ELR (cell line): ENCODE measurements around the gene CCDC66.

ENCODE experiments used
- DNase-seq: peaks from one replicate; pipeline ENCODE4 v3.0.0-alpha.2; 2015; ENCODE audit warnings: low read depth

CCDC66 gene

GRCh38 chr3:56621681-56622080, 64.7 kb downstream of the CCDC66 start:
- DNase-seq, result no peak

- no peak for DNase-seq
Observed at GRCh38 chr3:56622381-56622780, 65.4 kb downstream of the CCDC66 start.

DNA sequence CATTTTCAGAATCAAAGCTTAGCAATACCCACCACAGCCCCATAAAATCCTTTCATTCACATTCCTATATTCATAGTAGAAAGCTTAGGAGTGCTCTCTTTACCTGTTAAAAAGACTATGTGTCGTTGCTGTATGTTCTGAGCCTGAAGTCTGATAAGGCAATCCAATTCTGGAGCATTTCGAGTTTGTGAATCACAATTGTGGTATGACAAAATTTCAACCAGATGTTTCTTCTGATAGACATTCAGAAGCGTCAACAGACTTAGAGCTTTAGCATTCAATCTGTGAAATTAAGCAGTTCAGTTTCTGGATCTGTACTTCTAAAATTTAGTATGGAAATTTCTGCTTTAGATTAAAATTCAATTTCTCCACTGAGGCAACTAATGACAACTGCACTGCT, 67.8 kb downstream of the CCDC66 start:
- DNase-seq, result peak; percentile 26

GRCh38 chr3:56629047-56629446, 72.1 kb downstream of the CCDC66 start:
- no peak for DNase-seq

GRCh38 chr3:56629451-56629850, 72.5 kb downstream of the CCDC66 start:
- no peak for DNase-seq

DNA sequence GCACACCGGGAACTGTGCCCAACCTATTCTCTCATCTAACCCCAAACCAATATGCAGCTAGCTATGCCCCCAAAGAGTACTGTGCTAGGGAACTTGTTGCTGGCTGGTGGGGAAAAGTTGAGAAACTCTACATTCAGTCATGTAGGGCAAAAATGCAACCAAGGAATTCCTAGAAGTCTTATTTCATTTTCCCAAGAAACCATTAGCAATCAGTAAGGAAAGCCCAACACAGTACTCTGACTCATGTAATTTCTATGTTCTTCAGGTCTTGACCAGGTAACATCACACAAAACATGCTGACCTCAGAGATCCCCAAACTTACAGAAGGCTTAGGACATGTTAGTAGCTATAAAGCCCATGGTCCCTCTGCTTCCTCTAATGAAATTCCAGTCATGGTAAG, 74.0 kb downstream of the CCDC66 start:
- DNase-seq, result no peak

DNA sequence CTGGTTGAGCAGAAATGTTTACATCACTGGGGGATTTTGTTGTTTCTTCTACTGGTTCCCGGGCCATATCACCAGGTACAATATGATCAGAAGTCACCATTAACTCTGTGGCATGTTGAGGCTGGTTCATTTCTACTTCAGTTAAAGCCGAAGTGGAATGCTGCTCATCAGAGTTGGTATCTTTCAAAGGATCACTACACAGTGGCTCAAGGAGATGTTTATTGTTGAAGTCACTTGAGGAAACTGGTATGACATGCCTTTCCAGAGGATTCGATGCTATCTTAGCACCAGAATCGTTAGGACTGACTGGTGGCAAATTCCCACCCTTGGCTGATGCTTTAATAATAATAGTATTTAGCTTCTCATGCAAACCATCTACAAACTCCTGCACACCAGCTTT, 76.2 kb downstream of the CCDC66 start:
- DNase-seq, result no peak

DNA sequence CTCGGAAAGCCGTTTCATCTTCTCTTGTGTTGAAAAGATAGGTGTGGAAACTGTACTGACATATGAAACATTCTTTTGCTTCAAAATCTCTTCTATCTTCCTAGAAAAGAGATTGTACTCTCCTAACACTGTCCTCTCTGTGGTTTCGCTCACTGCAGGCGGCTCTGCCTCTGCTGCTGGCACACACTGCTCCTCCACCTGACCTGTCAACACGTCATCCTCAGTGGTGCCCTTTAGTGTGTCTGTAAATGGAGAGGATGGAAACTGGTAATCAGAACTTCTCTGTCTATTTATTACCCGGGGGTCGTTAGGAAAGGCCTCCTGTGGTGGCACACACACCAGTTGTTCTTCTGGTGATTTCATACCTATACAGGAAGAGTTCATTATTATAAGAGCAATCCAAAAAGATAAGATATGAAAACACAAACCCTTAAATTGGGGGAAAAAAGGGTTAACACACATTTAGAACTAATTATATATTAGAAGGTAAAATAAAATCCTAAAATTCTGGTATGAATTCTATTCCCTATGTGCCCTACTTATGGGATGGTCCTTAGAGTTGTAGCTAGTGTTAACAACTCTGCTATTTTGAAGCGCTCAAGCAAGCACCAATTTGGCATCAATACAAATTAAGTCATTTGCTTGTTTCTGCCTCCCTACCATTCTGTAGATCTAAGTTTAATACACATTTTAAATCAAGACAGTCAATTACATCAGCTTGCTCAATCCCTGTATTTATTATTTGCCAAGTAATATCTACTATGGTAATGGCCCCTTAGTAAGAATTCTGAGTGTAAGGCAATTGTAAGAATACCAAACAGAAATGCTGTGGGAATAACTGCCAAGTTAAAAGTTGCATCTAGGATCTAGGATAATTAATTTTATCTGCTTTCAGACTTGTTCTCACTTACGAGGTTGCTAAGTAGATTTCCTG, 76.9 kb downstream of the CCDC66 start:
- no peak for DNase-seq

DNA sequence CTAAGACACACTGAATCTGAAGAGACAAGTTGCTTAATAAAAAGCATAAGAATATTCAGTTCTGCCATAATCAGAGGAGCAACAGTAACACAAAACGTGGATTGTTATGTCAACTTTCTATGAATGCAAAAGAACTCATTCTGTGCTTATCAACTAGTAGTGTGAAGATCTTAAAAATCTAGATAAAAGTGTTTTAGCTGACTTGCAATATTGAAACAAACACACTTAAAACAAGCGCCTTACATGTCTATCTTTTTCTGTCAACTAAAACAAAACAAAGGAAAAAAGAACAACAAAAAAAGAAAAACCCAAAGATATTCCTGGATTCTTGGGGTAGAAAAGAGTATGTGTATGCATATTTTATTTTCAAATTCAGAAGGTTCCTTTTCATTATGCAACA, 88.4 kb downstream of the CCDC66 start:
- no peak for DNase-seq

DNA sequence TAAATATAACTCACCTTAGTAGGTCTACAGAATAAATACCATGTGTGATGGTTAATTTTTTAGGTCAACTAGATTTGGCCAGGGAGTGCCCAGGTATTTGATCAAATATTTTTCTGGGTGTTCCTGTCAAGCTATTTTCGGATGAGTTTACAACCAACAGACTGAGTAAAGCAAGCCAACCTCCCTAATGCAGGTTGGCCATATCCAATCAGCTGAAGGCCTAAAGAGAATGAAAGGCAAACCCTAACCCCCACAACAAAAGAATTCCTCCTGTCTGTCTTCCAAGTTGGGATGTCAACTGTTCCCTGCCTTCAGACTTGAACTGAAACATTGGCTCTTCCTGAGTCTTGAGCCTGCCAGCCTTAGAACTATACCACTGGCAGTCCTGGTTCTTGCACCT, 97.5 kb downstream of the CCDC66 start:
- DNase-seq, result no peak

DNA sequence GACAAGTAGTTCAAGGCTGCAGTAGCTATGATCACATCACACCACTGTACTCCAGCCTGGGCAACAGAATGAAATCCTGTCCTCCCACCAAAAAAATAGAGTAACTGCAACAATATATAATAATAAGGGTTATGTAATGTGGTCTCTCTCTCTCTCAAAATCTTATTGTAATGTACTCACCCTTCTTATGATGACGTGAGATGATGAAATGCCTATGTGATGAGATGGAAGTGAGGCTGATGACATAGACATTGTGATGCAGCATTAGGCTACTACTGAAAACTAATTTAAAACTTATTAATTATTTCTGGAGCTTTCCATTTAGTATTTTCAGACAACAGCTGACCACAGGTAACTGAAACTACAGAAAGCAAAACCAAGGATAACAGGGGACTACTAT, 98.7 kb downstream of the CCDC66 start:
- no peak for DNase-seq

DNA sequence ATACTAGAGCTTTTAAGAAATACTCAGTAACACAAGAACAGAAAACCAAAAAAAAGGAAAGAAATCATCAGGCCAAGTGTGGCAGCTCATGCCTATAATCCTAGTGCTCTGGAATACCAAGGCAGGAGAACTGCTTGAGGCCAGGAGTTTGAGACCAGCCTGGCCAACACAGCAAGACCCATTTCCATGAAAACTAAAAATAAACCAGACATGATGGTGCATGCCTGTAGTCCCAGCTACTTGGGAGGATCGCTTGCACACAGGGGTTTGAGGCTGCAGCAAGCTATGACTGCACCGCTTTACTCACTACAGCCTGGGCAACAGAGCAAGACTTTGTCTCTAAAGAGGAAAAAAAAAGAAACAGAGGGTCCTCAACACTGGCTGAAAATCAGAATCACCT, 107.8 kb downstream of the CCDC66 start:
- DNase-seq, result no peak

GRCh38 chr3:56667973-56668579, 111.1 kb downstream of the CCDC66 start:
- DNase-seq, result no peak
